ENCODE measurements around the gene TDRD15. TPM values are rescaled to one million over a fixed set of nuclear protein-coding genes. Genes with fewer than 3 reads are reported as not detected.

The TDRD15 gene
- total and polyA plus RNA-seq, 2 experiments from 2014 or later = 0.07 TPM; not detected in 1

DNA sequence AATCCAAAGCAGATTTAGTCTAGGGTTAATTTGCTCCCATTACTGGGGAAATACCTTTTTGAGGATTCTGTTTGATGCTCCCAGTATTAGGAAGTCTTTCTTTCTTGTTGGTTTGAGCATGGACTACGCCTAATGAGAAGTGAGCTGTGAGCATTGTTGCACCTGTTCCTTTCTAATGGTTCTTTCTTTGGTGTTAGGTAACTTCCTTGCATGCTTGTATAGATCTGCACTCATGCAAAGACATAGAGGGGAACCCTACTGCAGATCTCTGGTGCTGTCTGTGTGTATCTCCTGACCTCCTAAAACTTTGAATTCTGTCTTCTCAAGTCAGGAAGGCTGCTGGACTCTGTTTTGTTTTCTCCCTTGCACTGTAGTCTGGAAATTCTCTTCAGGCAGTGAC, 12.8 kb upstream of the TDRD15 start (continued):
- TF ChIP-seq, protein P1, sequence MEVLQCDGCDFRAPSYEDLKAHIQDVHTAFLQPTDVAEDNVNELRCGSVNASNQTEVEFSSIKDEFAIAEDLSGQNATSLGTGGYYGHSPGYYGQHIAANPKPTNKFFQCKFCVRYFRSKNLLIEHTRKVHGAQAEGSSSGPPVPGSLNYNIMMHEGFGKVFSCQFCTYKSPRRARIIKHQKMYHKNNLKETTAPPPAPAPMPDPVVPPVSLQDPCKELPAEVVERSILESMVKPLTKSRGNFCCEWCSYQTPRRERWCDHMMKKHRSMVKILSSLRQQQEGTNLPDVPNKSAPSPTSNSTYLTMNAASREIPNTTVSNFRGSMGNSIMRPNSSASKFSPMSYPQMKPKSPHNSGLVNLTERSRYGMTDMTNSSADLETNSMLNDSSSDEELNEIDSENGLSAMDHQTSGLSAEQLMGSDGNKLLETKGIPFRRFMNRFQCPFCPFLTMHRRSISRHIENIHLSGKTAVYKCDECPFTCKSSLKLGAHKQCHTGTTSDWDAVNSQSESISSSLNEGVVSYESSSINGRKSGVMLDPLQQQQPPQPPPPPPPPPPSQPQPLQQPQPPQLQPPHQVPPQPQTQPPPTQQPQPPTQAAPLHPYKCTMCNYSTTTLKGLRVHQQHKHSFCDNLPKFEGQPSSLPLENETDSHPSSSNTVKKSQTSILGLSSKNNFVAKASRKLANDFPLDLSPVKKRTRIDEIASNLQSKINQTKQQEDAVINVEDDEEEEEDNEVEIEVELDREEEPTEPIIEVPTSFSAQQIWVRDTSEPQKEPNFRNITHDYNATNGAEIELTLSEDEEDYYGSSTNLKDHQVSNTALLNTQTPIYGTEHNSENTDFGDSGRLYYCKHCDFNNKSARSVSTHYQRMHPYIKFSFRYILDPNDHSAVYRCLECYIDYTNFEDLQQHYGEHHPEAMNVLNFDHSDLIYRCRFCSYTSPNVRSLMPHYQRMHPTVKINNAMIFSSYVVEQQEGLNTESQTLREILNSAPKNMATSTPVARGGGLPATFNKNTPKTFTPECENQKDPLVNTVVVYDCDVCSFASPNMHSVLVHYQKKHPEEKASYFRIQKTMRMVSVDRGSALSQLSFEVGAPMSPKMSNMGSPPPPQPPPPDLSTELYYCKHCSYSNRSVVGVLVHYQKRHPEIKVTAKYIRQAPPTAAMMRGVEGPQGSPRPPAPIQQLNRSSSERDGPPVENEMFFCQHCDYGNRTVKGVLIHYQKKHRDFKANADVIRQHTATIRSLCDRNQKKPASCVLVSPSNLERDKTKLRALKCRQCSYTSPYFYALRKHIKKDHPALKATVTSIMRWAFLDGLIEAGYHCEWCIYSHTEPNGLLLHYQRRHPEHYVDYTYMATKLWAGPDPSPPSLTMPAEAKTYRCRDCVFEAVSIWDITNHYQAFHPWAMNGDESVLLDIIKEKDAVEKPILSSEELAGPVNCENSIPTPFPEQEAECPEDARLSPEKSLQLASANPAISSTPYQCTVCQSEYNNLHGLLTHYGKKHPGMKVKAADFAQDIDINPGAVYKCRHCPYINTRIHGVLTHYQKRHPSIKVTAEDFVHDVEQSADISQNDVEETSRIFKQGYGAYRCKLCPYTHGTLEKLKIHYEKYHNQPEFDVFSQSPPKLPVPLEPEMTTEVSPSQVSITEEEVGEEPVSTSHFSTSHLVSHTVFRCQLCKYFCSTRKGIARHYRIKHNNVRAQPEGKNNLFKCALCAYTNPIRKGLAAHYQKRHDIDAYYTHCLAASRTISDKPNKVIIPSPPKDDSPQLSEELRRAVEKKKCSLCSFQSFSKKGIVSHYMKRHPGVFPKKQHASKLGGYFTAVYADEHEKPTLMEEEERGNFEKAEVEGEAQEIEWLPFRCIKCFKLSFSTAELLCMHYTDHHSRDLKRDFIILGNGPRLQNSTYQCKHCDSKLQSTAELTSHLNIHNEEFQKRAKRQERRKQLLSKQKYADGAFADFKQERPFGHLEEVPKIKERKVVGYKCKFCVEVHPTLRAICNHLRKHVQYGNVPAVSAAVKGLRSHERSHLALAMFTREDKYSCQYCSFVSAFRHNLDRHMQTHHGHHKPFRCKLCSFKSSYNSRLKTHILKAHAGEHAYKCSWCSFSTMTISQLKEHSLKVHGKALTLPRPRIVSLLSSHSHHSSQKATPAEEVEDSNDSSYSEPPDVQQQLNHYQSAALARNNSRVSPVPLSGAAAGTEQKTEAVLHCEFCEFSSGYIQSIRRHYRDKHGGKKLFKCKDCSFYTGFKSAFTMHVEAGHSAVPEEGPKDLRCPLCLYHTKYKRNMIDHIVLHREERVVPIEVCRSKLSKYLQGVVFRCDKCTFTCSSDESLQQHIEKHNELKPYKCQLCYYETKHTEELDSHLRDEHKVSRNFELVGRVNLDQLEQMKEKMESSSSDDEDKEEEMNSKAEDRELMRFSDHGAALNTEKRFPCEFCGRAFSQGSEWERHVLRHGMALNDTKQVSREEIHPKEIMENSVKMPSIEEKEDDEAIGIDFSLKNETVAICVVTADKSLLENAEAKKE (CRISPR knock-in tag; IDR thresholded peaks at IDR 0.05) = no peak
- TF ChIP-seq, protein P2, sequence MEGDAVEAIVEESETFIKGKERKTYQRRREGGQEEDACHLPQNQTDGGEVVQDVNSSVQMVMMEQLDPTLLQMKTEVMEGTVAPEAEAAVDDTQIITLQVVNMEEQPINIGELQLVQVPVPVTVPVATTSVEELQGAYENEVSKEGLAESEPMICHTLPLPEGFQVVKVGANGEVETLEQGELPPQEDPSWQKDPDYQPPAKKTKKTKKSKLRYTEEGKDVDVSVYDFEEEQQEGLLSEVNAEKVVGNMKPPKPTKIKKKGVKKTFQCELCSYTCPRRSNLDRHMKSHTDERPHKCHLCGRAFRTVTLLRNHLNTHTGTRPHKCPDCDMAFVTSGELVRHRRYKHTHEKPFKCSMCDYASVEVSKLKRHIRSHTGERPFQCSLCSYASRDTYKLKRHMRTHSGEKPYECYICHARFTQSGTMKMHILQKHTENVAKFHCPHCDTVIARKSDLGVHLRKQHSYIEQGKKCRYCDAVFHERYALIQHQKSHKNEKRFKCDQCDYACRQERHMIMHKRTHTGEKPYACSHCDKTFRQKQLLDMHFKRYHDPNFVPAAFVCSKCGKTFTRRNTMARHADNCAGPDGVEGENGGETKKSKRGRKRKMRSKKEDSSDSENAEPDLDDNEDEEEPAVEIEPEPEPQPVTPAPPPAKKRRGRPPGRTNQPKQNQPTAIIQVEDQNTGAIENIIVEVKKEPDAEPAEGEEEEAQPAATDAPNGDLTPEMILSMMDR (conservative IDR thresholded peaks at IDR 0.05; ENCODE audit: low read depth in 2 of 2) = no peak
- TF ChIP-seq NANOG (IDR thresholded peaks at IDR 0.05; ENCODE audit: borderline replicate concordance) (no peak), ZNF114 (CRISPR knock-in tag; IDR thresholded peaks at IDR 0.05) (no peak)

DNA sequence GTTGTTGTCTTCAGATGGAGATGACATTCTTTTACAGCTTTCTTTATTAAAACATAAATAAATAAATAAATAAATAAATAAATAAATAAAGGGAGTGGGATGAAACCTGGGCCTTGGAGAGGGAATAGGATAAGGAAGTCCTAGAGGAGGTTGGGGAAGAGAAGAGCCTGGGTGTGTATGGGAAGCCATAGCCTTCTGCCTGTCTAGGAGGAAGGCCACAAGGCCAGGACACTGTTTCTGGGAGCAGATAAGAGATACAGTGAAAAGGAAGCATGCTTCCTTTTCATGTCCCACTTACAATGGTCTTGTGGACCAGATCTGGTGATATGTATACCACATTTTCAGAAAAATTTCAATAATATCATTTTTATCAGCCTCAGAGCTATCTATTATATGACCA, 6.1 kb upstream of the TDRD15 start:
- TF ChIP-seq POLR2AphosphoS5 (IDR thresholded peaks at IDR 0.05; ENCODE audit: low read depth) (no peak), REST (IDR thresholded peaks at IDR 0.05; ENCODE audit: unreplicated experiment) (no peak), STAT1 (IDR thresholded peaks at IDR 0.05; ENCODE audit: unreplicated experiment) (no peak), ZNF331 (CRISPR knock-in tag; IDR thresholded peaks at IDR 0.05; ENCODE audit: low read depth) (no peak)
- TF ChIP-seq, protein P3, sequence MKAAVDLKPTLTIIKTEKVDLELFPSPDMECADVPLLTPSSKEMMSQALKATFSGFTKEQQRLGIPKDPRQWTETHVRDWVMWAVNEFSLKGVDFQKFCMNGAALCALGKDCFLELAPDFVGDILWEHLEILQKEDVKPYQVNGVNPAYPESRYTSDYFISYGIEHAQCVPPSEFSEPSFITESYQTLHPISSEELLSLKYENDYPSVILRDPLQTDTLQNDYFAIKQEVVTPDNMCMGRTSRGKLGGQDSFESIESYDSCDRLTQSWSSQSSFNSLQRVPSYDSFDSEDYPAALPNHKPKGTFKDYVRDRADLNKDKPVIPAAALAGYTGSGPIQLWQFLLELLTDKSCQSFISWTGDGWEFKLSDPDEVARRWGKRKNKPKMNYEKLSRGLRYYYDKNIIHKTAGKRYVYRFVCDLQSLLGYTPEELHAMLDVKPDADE (IDR thresholded peaks at IDR 0.05) = no peak
- Histone ChIP-seq H3K36me3 (ENCODE audit: insufficient read depth) (no peaks in the 10 kb centered on the region), H3K4me1 (ENCODE audit: insufficient read depth) (no peaks in the 10 kb centered on the region), H3K27me3 (ENCODE audit: insufficient read depth) (no peaks in the 10 kb centered on the region), H3F3A (replicated peaks; ENCODE audit: low read depth) (no peaks in the 10 kb centered on the region), H3K79me2 (replicated peaks; ENCODE audit: insufficient read depth) (no peaks in the 10 kb centered on the region), H3K4me2 (no peak overlapping the region), H2AFZ (no peak overlapping the region), H3K4me3 (no peak overlapping the region), H4K20me1 (replicated peaks; ENCODE audit: insufficient read depth) (no peaks in the 10 kb centered on the region), H3K27ac (ENCODE audit: low read depth) (no peak overlapping the region), H3K9me2 (ENCODE audit: insufficient read depth) (no peaks in the 10 kb centered on the region)
- DNase-seq (ENCODE audit: low spot score) (no peak), ATAC-seq (no peak)
- Mint-ChIP-seq H3K4me3 (no peak overlapping the region), H3K4me1 (no peaks in the 10 kb centered on the region), H3K27me3 (ENCODE audit: insufficient read depth, low read depth, poor library complexity) (peaks cover 2% of the 10 kb centered on the region), H3K27ac (no peak overlapping the region), H3K9me3 (no peaks in the 10 kb centered on the region), H3K36me3 (ENCODE audit: low read depth) (no peaks in the 10 kb centered on the region)
